ENCODE data around the gene FLNA.

Gene FLNA

GRCh38 chrX:154315416-154315815, 59.0 kb downstream of the FLNA start:
- no peak overlapping the region for H3K27ac ChIP-seq
- TF ChIP-seq CTCF (conservative IDR thresholded peaks at IDR 0.05) (no peak), ZFX (IDR thresholded peaks at IDR 0.05) (no peak)

- no peak for TF ChIP-seq ZFX (IDR thresholded peaks at IDR 0.05)
- TF ChIP-seq CTCF (conservative IDR thresholded peaks at IDR 0.05) = no peak
Observed at GRCh38 chrX:154313147-154313546, 61.3 kb downstream of the FLNA start.

GRCh38 chrX:154312116-154312515, 62.3 kb downstream of the FLNA start:
- TF ChIP-seq ZFX (IDR thresholded peaks at IDR 0.05) = no peak
- no peak overlapping the region for H3K27ac ChIP-seq

More at GRCh38 chrX:154313147-154313546, 61.3 kb downstream of the FLNA start:
- no peak overlapping the region for H3K27ac ChIP-seq

DNA sequence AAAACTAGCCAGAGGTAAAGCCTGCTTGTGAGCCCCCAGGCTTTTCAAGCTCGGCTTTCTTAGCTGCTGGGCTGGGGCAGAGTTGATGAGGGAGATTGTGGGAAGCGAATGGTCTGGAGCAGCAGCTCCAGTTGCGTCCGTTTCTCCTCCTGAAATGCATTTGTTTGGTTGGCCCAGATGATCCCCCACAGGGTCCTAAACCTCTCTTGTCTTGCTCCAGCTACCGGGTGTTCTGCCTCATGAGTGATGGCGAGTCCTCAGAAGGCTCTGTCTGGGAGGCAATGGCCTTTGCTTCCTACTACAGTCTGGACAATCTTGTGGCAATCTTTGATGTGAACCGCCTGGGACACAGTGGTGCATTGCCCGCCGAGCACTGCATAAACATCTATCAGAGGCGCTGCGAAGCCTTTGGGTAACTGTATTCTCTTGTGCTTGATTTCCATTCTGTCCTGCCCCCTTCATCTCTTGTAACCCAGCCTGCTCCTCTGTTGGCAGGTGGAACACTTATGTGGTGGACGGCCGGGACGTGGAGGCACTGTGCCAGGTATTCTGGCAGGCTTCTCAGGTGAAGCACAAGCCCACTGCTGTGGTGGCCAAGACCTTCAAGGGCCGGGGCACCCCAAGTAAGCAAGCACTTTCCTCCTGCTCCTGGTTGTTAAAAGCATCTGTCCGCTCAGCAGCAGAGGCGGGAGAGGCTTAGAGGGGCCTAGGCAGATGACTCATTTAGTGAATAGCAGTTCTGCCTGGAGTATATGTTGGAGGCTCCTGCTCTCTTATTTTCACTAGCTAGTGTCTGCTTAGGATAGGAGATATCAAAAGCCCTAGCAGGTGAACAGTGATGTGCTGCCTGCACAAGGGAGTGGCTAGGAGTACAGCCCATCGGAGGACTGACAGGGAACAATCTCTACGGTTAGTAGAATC, 63.6 kb downstream of the FLNA start:
- TF ChIP-seq ZFX (IDR thresholded peaks at IDR 0.05) (no peak), CTCF (conservative IDR thresholded peaks at IDR 0.05) (no peak)
- no peak overlapping the region for H3K27ac ChIP-seq

GRCh38 chrX:154309041-154309775, 65.2 kb downstream of the FLNA start:
- TF ChIP-seq CTCF (conservative IDR thresholded peaks at IDR 0.05) (no peak), ZFX (IDR thresholded peaks at IDR 0.05) (no peak)
- no peak overlapping the region for H3K27ac ChIP-seq

GRCh38 chrX:154308108-154308946, 66.1 kb downstream of the FLNA start:
- TF ChIP-seq CTCF (conservative IDR thresholded peaks at IDR 0.05) (peak; percentile 78), ZFX (IDR thresholded peaks at IDR 0.05) (no peak)
- H3K27ac ChIP-seq = no peak overlapping the region

- TF ChIP-seq ZFX (IDR thresholded peaks at IDR 0.05) (no peak), CTCF (conservative IDR thresholded peaks at IDR 0.05) (no peak)
- no peak overlapping the region for H3K27ac ChIP-seq
Observed at GRCh38 chrX:154307202-154307601, 67.2 kb downstream of the FLNA start.
